ENCODE measurements around the gene CYTH2. TPM values are rescaled to one million over a fixed set of nuclear protein-coding genes. Genes with fewer than 3 reads are reported as not detected.

CYTH2 gene
- total RNA-seq, 1 experiment from 2014 or later = 103 TPM

- H3K4ac ChIP-seq (ENCODE audit: low read depth, low read length) = no peak overlapping the region
- peaks cover 6% of the 10 kb centered on the region for H3K27me3 Mint-ChIP-seq (ENCODE audit: low read depth)
- H4K20me1 ChIP-seq (ENCODE audit: control insufficient read depth, insufficient read depth, insufficient read length) = no peaks in the 10 kb centered on the region
- H3K18ac ChIP-seq (ENCODE audit: insufficient read length, low read depth, low read length) = no peak overlapping the region
- H3K9me3 ChIP-seq (ENCODE audit: control insufficient read depth, low read depth, low read length) = no peaks in the 10 kb centered on the region
- H3T11ph ChIP-seq (ENCODE audit: low read length) = no peak overlapping the region
- no peak overlapping the region for H3K27ac ChIP-seq (ENCODE audit: insufficient read length, low read depth, low read length)
- no peak overlapping the region for H3K14ac ChIP-seq (ENCODE audit: insufficient read depth, low read length)
- no peaks in the 10 kb centered on the region for H3K79me2 ChIP-seq (ENCODE audit: insufficient read depth, low read length)
- DNase-seq = no peak
- H2BK120ac ChIP-seq (ENCODE audit: low read depth, low read length, poor library complexity, severe bottlenecking) = no peak overlapping the region
- TF ChIP-seq, protein P1, sequence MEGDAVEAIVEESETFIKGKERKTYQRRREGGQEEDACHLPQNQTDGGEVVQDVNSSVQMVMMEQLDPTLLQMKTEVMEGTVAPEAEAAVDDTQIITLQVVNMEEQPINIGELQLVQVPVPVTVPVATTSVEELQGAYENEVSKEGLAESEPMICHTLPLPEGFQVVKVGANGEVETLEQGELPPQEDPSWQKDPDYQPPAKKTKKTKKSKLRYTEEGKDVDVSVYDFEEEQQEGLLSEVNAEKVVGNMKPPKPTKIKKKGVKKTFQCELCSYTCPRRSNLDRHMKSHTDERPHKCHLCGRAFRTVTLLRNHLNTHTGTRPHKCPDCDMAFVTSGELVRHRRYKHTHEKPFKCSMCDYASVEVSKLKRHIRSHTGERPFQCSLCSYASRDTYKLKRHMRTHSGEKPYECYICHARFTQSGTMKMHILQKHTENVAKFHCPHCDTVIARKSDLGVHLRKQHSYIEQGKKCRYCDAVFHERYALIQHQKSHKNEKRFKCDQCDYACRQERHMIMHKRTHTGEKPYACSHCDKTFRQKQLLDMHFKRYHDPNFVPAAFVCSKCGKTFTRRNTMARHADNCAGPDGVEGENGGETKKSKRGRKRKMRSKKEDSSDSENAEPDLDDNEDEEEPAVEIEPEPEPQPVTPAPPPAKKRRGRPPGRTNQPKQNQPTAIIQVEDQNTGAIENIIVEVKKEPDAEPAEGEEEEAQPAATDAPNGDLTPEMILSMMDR (conservative IDR thresholded peaks at IDR 0.05) = no peak
- no peak overlapping the region for H2BK5ac ChIP-seq (ENCODE audit: insufficient read length, low read length)
- H4K5ac ChIP-seq (ENCODE audit: insufficient read length, low read depth, low read length) = no peak overlapping the region
- H3K9ac ChIP-seq (ENCODE audit: extremely low read depth, insufficient read length, low read length) = no peak overlapping the region
- H2BK12ac ChIP-seq (ENCODE audit: insufficient read length, low read depth, low read length) = no peak overlapping the region
- H2BK15ac ChIP-seq (ENCODE audit: low read depth, low read length) = no peak overlapping the region
- no peak overlapping the region for H2BK20ac ChIP-seq (ENCODE audit: low read depth, low read length, poor library complexity, severe bottlenecking)
- 0 out of 7 replicates have a peak, but pooled peaks cover 0 to 5% (median 0%) of the 10 kb centered on the region in 3 experiments for H3K36me3 Mint-ChIP-seq (ENCODE audit: insufficient read depth in 1 of 3, low read depth in 3 of 3)
- H4K8ac ChIP-seq (replicated peaks; ENCODE audit: insufficient read length, low read depth, low read length) = no peak overlapping the region
- H4K91ac ChIP-seq (ENCODE audit: insufficient read length, low read depth, low read length) = no peak overlapping the region
- H3K4me3 Mint-ChIP-seq = no peak overlapping the region; a peak in 1 of 5 replicates
- no peak overlapping the region for H3K4me2 ChIP-seq (ENCODE audit: insufficient read depth, insufficient read length, low read length)
- no peak overlapping the region for H3K23ac ChIP-seq (ENCODE audit: insufficient read length, low read depth, low read length)
- H2AFZ ChIP-seq (ENCODE audit: low read length) = no peak overlapping the region
- no peaks in the 10 kb centered on the region for H3K79me1 ChIP-seq (ENCODE audit: insufficient read depth, low read depth, low read length, poor library complexity, severe bottlenecking)
- H3K4me1 ChIP-seq (ENCODE audit: insufficient read depth, low read length) = no peaks in the 10 kb centered on the region
- peaks cover 13 to 14% of the 10 kb centered on the region in 2 experiments for H3K4me1 Mint-ChIP-seq
- H3K27me3 ChIP-seq (ENCODE audit: insufficient read depth, low read length) = peaks cover 2% of the 10 kb centered on the region; the same call in 1 of the 2 replicates
- H3K23me2 ChIP-seq (ENCODE audit: insufficient read length, low read depth, low read length, poor library complexity, severe bottlenecking) = peaks cover 12% of the 10 kb centered on the region
- H3K56ac ChIP-seq (ENCODE audit: insufficient read length, low read depth, low read length) = no peak overlapping the region
- H3K27ac Mint-ChIP-seq = no peak overlapping the region
- H2AK5ac ChIP-seq (ENCODE audit: insufficient read length, low read length) = no peak overlapping the region
- no peaks in the 10 kb centered on the region for H3K9me3 Mint-ChIP-seq
- no CpG with 5 or more reads among the region's 32 CpGs for WGBS (ENCODE audit: extremely low coverage, insufficient read length, low lambda C conversion rate)
Observed at GRCh38 chr19:48508729-48509411, 39.7 kb downstream of the CYTH2 start.
